Transverse colon (tissue), 4 donors: Measurements from ENCODE around the gene C10orf105. TPM values are rescaled to one million over a fixed set of nuclear protein-coding genes. Genes with fewer than 3 reads are reported as not detected.

Experiments used
- DNase-seq: peaks from one replicate; pipeline ENCODE4 v3.0.0-alpha.2; 2019
- H3K27ac ChIP-seq, 4 donors: fragments of 200-600 bp; sonication (generic); 2 replicates each; pipeline ENCODE4 v1.5.1; 2016 to 2018; ENCODE audit warnings: inconsistent platforms in 4 of 4
- H3K27me3 ChIP-seq: fragments of 200-600 bp; sonication (generic); 2 replicates; pipeline ENCODE4 v1.5.1; 2017; ENCODE audit warnings: inconsistent platforms
- H3K36me3 ChIP-seq, 4 donors: fragments of 200-600 bp; sonication (generic); 2 replicates each; pipeline ENCODE4 v1.5.1; 2017 to 2019; ENCODE audit warnings: inconsistent platforms in 4 of 4
- H3K4me1 ChIP-seq, 4 donors: fragments of 200-600 bp; sonication (generic); 2 replicates each; pipeline ENCODE4 v1.5.1; 2017 to 2020; ENCODE audit warnings: inconsistent platforms in 4 of 4
- H3K4me3 ChIP-seq, 4 donors: fragments of 200-600 bp; sonication (generic); 1 replicate in 1 of 4; 2 replicates in 3 of 4; pipeline versions ENCODE4 v1.5.1 to v1.6.1; 2017 to 2019; ENCODE audit warnings: inconsistent platforms in 4 of 4
- H3K9me3 ChIP-seq, 2 donors: fragments of 200-600 bp; sonication (generic); 2 replicates each; pipeline ENCODE4 v1.5.1; 2017 to 2019; ENCODE audit warnings: inconsistent platforms in 2 of 2
- EP300 ChIP-seq: sonication (generic); formaldehyde crosslinking; IDR thresholded peaks from one replicate; pipeline ENCODE4 v1.6.1; 2017; ENCODE audit warnings: antibody characterized with exemption, low read depth
- POLR2A ChIP-seq: fragments of 450-650 bp; IDR thresholded peaks from one replicate; pipeline ENCODE4 v1.6.1; 2016; ENCODE audit warnings: antibody characterized with exemption, mild to moderate bottlenecking, moderate library complexity
- POLR2AphosphoS5 ChIP-seq, 3 donors: sonication (generic); formaldehyde crosslinking; IDR thresholded peaks; one replicate each; pipeline ENCODE4 v1.6.1; 2016; ENCODE audit warnings: antibody characterized with exemption in 3 of 3
- WGBS, 2 donors: methylation state at CpG; one replicate each; pipeline ENCODE4 v1.1.5; 2018; ENCODE audit warnings: low coverage in 1 of 2; 5-methylcytosine and 5-hydroxymethylcytosine counted together
- in situ Hi-C, 4 donors: fragments of 200-750 bp; cut with MboI; loops; one replicate each; pipeline versions ENCODE4 v1.15.0 to v1.15.1; 2017; ENCODE audit warnings: low sequenced_read_pairs in 3 of 4, low pct_ligation_motif_present in 1 of 4, low pct_unique_long_range_greater_than_20kb in 1 of 4
- intact Hi-C: fragments of 100-400 bp; cut with DNase I; formaldehyde crosslinking; loops from one replicate; pipeline ENCODE4 v1.15.1; 2023; ENCODE audit warnings: low total_unique reads
- total RNA-seq, 4 donors: library from RNA; depleted of rRNA; stranded (reverse); fragments of >200 nt; gene quantifications; one replicate each; pipeline ENCODE4 v1.1.0, GENCODE V29; 2016
- TF ChIP-seq, protein P1 (sequence below), 5 experiments: fragments of 200-600 bp in 3 of 5; fragments of 450-650 bp in 2 of 5; sonication (generic) in 3 of 5; IDR thresholded peaks; 1 replicate in 2 of 5; 2 replicates in 3 of 5; pipeline ENCODE4 v1.5.1; 2016 to 2017; ENCODE audit warnings: antibody characterized with exemption in 5 of 5, inconsistent platforms in 3 of 5, mild to moderate bottlenecking in 2 of 5, moderate library complexity in 1 of 5

Gene C10orf105
- total RNA-seq, 4 donors from 2014 or later, result 0.16 TPM; not detected in 3

- Histone ChIP-seq H3K27me3 (no peaks in the 10 kb centered on the region), H3K27ac (peak overlapping the region; percentile 50 to 84 (median 78)), H3K4me1 (peaks cover 22 to 67% (median 24%) of the 10 kb centered on the region in 4 donors), H3K4me3 (no peak overlapping the region), H3K9me3 (no peaks in the 10 kb centered on the region), H3K36me3 (peaks cover 0 to 6% (median 0%) of the 10 kb centered on the region in 4 donors)
- in situ Hi-C loops, result no loop called here
- WGBS, 2 donors, result 63 to 65% methylated on average over 5 to 12 of the region's 12 CpGs
- TF ChIP-seq POLR2AphosphoS5 (IDR thresholded peaks at IDR 0.05) (peak in 1 of 3 donors; percentile 23), POLR2A (peak; percentile 13), EP300 (peak; percentile 45)
- TF ChIP-seq, protein P1, sequence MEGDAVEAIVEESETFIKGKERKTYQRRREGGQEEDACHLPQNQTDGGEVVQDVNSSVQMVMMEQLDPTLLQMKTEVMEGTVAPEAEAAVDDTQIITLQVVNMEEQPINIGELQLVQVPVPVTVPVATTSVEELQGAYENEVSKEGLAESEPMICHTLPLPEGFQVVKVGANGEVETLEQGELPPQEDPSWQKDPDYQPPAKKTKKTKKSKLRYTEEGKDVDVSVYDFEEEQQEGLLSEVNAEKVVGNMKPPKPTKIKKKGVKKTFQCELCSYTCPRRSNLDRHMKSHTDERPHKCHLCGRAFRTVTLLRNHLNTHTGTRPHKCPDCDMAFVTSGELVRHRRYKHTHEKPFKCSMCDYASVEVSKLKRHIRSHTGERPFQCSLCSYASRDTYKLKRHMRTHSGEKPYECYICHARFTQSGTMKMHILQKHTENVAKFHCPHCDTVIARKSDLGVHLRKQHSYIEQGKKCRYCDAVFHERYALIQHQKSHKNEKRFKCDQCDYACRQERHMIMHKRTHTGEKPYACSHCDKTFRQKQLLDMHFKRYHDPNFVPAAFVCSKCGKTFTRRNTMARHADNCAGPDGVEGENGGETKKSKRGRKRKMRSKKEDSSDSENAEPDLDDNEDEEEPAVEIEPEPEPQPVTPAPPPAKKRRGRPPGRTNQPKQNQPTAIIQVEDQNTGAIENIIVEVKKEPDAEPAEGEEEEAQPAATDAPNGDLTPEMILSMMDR (IDR thresholded peaks at IDR 0.05), result no peak
- no peak for DNase-seq
- intact Hi-C loops, result no loop called here
These were observed 37.0 kb upstream of the C10orf105 start for GRCh38 chr10:71756311-71757191.

- DNase-seq, result no peak
- peaks cover 20 to 63% (median 24%) of the 10 kb centered on the region in 4 donors for H3K4me1 ChIP-seq
- H3K36me3 ChIP-seq, result peaks cover 0 to 6% (median 0%) of the 10 kb centered on the region in 4 donors
- WGBS, 2 donors, result 93% methylated on average over 16 of the region's 16 CpGs; no CpG with 5 or more reads in 1 of the 2 donors
- peak overlapping the region; percentile 56 to 84 (median 78) for H3K27ac ChIP-seq
- H3K4me3 ChIP-seq, result no peak overlapping the region
- no peaks in the 10 kb centered on the region for H3K27me3 ChIP-seq
- in situ Hi-C loops, result no loop called here
- TF ChIP-seq POLR2AphosphoS5 (IDR thresholded peaks at IDR 0.05), result no peak
- TF ChIP-seq POLR2A, result no peak
- TF ChIP-seq EP300, result no peak
- TF ChIP-seq, protein P1 (IDR thresholded peaks at IDR 0.05), result no peak
- no peaks in the 10 kb centered on the region for H3K9me3 ChIP-seq
- intact Hi-C loops, result no loop called here
These were observed 35.8 kb upstream of the C10orf105 start for GRCh38 chr10:71755179-71755879.

GRCh38 chr10:71754562-71754961, 35.0 kb upstream of the C10orf105 start:
- intact Hi-C loops (no loop called here), in situ Hi-C loops (no loop called here)

More at GRCh38 chr10:71754562-71754961, 35.0 kb upstream of the C10orf105 start:
- Histone ChIP-seq H3K4me1 (peaks cover 20 to 67% (median 29%) of the 10 kb centered on the region in 4 donors), H3K36me3 (peaks cover 0 to 6% (median 0%) of the 10 kb centered on the region in 4 donors), H3K4me3 (no peak overlapping the region), H3K27ac (peak overlapping the region; percentile 56 to 84 (median 78)), H3K27me3 (no peaks in the 10 kb centered on the region), H3K9me3 (no peaks in the 10 kb centered on the region)
- 90% methylated on average over 3 of the region's 3 CpGs; no CpG with 5 or more reads in 1 of the 2 donors for WGBS, 2 donors
- TF ChIP-seq POLR2A (no peak), EP300 (no peak), POLR2AphosphoS5 (IDR thresholded peaks at IDR 0.05) (no peak)
- TF ChIP-seq, protein P1 (IDR thresholded peaks at IDR 0.05), result no peak
- DNase-seq, result no peak
